ENCODE measurements around the gene SMAD7. TPM values are rescaled to one million over a fixed set of nuclear protein-coding genes. Genes with fewer than 3 reads are reported as not detected.
A peak's percentile ranks its signal among the peaks of the same experiment; 100 is the strongest.

The SMAD7 gene
- polyA plus RNA-seq, 3 donors = 1.4 to 9.4 (median 1.5) TPM

GRCh38 chr18:48991319-48991660 lies 40.5 kb upstream of the SMAD7 start:
- 95% methylated on average over 4 of the region's 5 CpGs for WGBS (ENCODE audit: insufficient coverage)
- Mint-ChIP-seq H3K36me3 (peaks cover 0 to 5% of the 10 kb centered on the region in 2 donors), H3K4me3 (no peak overlapping the region), H3K27me3 (ENCODE audit: low read depth in 3 of 3) (peaks cover 2 to 13% (median 6%) of the 10 kb centered on the region in 3 donors), H3K27ac (peak overlapping the region in 4 of 7 donors; percentile 15 to 50 (median 43)), H3K4me1 (peaks cover 37% of the 10 kb centered on the region), H3K9me3 (no peaks in the 10 kb centered on the region)
- H3K4me3 ChIP-seq (replicated peaks in 1 of 3; ENCODE audit: low read depth in 2 of 3, low read length in 3 of 3) = no peak overlapping the region
- no peak overlapping the region for H3K4me2 ChIP-seq (replicated peaks; ENCODE audit: extremely low read depth, low read length, poor library complexity, severe bottlenecking)
- no peaks in the 10 kb centered on the region for H3K9me3 ChIP-seq (replicated peaks in 1 of 2; ENCODE audit: control insufficient read depth in 1 of 2, insufficient read depth in 1 of 2, low read length in 2 of 2)
- no peaks in the 10 kb centered on the region for H3K79me2 ChIP-seq (ENCODE audit: insufficient read depth, low read length)
- H4K20me1 ChIP-seq (ENCODE audit: insufficient read depth, low read length) = no peaks in the 10 kb centered on the region
- H3K27me3 ChIP-seq (ENCODE audit: control insufficient read depth in 2 of 2, insufficient read depth in 2 of 2, low read length in 2 of 2) = no peaks in the 10 kb centered on the region
- no peak overlapping the region for H3K9ac ChIP-seq (ENCODE audit: insufficient read depth, low read length, poor library complexity, severe bottlenecking)
- H2AFZ ChIP-seq (ENCODE audit: insufficient read depth, low read depth, low read length, poor library complexity, severe bottlenecking) = no peak overlapping the region
- H3K4me1 ChIP-seq (ENCODE audit: control insufficient read depth in 1 of 2, insufficient read depth in 2 of 2, low read length in 2 of 2) = peaks cover 24 to 34% of the 10 kb centered on the region in 2 donors
- no peak for TF ChIP-seq CTCF (IDR thresholded peaks at IDR 0.05)
- DNase-seq = no peak
- intact Hi-C loops (cut with micrococcal nuclease) = loop anchor here (5.0 kb wide), 1 partner anchor 39 kb away; the partner anchor contains the start of gene SMAD7 (in 2 of the 2)
- H3K36me3 ChIP-seq (replicated peaks in 1 of 2; ENCODE audit: control insufficient read depth in 1 of 2, insufficient read depth in 2 of 2, low read length in 2 of 2) = no peaks in the 10 kb centered on the region
- H3K27ac ChIP-seq (ENCODE audit: low read depth in 1 of 2, low read length in 2 of 2) = no peak overlapping the region

- Histone ChIP-seq H3K9ac (ENCODE audit: insufficient read depth, low read length, poor library complexity, severe bottlenecking) (no peak overlapping the region), H3K4me1 (ENCODE audit: control insufficient read depth in 1 of 2, insufficient read depth in 2 of 2, low read length in 2 of 2) (peaks cover 24 to 34% of the 10 kb centered on the region in 2 donors), H3K36me3 (replicated peaks in 1 of 2; ENCODE audit: control insufficient read depth in 1 of 2, insufficient read depth in 2 of 2, low read length in 2 of 2) (no peaks in the 10 kb centered on the region), H3K27me3 (ENCODE audit: control insufficient read depth in 2 of 2, insufficient read depth in 2 of 2, low read length in 2 of 2) (no peaks in the 10 kb centered on the region), H3K9me3 (replicated peaks in 1 of 2; ENCODE audit: control insufficient read depth in 1 of 2, insufficient read depth in 1 of 2, low read length in 2 of 2) (no peaks in the 10 kb centered on the region), H3K79me2 (ENCODE audit: insufficient read depth, low read length) (no peaks in the 10 kb centered on the region), H4K20me1 (ENCODE audit: insufficient read depth, low read length) (no peaks in the 10 kb centered on the region), H3K4me3 (replicated peaks in 1 of 3; ENCODE audit: low read depth in 2 of 3, low read length in 3 of 3) (no peak overlapping the region), H2AFZ (ENCODE audit: insufficient read depth, low read depth, low read length, poor library complexity, severe bottlenecking) (no peak overlapping the region), H3K27ac (ENCODE audit: low read depth in 1 of 2, low read length in 2 of 2) (no peak overlapping the region), H3K4me2 (replicated peaks; ENCODE audit: extremely low read depth, low read length, poor library complexity, severe bottlenecking) (no peak overlapping the region)
- peak; percentile 31 to 85 (median 62) for DNase-seq
- Mint-ChIP-seq H3K27me3 (ENCODE audit: low read depth in 3 of 3) (peaks cover 2 to 10% (median 4%) of the 10 kb centered on the region in 3 donors), H3K4me3 (no peak overlapping the region), H3K27ac (peak overlapping the region in 2 of 7 donors; percentile 41 to 50), H3K9me3 (no peaks in the 10 kb centered on the region), H3K36me3 (peaks cover 0 to 5% of the 10 kb centered on the region in 2 donors), H3K4me1 (peaks cover 37% of the 10 kb centered on the region)
- intact Hi-C loops (cut with micrococcal nuclease) = loop anchor here (5.0 kb wide), 1 partner anchor 38 kb away; the partner anchor contains the start of gene SMAD7 (in 2 of the 2)
- no peak for TF ChIP-seq CTCF (IDR thresholded peaks at IDR 0.05)
- 87% methylated on average over 11 of the region's 15 CpGs for WGBS (ENCODE audit: insufficient coverage)
These were observed 39.9 kb upstream of the SMAD7 start for GRCh38 chr18:48990481-48991318.
